Lower leg skin (tissue), 4 donors: Measurements from ENCODE around the gene NKD1. TPM values are rescaled to one million over a fixed set of nuclear protein-coding genes. Genes with fewer than 3 reads are reported as not detected.

Source experiments
- DNase-seq, 2 donors: peaks; one replicate each; pipeline ENCODE4 v3.0.0-alpha.2; 2019; ENCODE audit warnings: low spot score in 2 of 2
- H3K4me3 ChIP-seq: fragments of 200-600 bp; sonication (generic); 2 replicates; pipeline ENCODE4 v1.5.1; 2017; ENCODE audit warnings: mild to moderate bottlenecking, low read depth; ENCODE audit not compliant: poor library complexity, severe bottlenecking
- CTCF ChIP-seq, 3 donors: fragments of 450-650 bp; IDR thresholded peaks; one replicate each; pipeline ENCODE4 v1.5.1; 2016; ENCODE audit warnings: antibody characterized with exemption in 3 of 3, mild to moderate bottlenecking in 3 of 3, moderate library complexity in 2 of 3
- POLR2A ChIP-seq, 2 donors: fragments of 450-650 bp; IDR thresholded peaks; one replicate each; pipeline ENCODE4 v1.6.1; 2016 to 2017; ENCODE audit warnings: antibody characterized with exemption in 2 of 2, mild to moderate bottlenecking in 1 of 2, moderate library complexity in 1 of 2
- WGBS, 2 donors: methylation state at CpG; one replicate each; pipeline ENCODE4 v1.1.5; 2018; 5-methylcytosine and 5-hydroxymethylcytosine counted together
- intact Hi-C: fragments of 100-400 bp; cut with DNase I; formaldehyde crosslinking; loops from one replicate; pipeline ENCODE4 v1.15.0; 2023; ENCODE audit warnings: low total_unique reads
- total RNA-seq, 4 donors: library from RNA; depleted of rRNA; stranded (reverse); fragments of >200 nt; gene quantifications; one replicate each; pipeline ENCODE4 v1.1.0, GENCODE V29; 2016

The NKD1 gene
- total RNA-seq, 4 donors from 2014 or later, result 5.1 to 15.2 (median 7.2) TPM

- TF ChIP-seq CTCF (IDR thresholded peaks at IDR 0.05) (no peak), POLR2A (IDR thresholded peaks at IDR 0.05) (no peak)
- 93 to 95% methylated on average over 11 of the region's 11 CpGs for WGBS, 2 donors
- no peak for DNase-seq
- intact Hi-C loops, result no loop called here
- no peak overlapping the region for H3K4me3 ChIP-seq
These were observed 82.3 kb downstream of the NKD1 start for GRCh38 chr16:50630394-50631020.

DNA sequence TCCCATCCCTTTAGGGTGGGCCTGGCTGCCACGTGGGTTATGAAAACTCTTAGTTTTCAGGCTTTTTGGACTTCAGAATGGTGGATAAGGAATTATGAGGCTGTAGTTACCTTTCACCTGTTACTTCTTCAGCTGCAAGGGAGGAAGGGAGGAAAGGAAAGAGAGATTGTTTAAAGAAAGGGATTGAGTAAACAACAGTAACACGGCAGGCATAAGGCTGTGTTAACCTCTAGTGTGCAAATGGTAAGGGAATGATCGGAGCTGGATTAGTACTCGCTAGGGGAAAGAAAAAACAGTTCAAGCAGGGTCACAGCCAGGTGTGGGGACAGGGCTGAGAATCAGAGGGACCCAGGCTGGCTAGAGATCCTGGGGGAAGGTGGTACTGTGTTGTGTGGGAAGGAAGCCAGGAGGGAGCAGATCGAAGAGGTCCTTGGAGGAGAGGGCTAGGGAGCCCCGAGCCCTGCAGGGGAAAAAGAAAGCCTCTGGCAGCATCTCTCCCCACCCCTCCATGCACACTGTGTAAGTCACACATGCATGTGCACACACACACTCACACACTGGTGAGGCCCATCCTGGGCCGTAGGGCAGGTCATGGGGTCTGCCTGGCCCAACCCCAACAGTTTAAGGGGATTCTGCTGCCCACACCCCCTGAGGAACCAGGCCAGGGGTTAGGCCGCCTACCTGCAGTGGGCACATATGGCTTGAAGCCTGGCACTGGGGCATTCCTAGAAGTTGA is 83.2 kb downstream of the NKD1 start:
- H3K4me3 ChIP-seq, result no peak overlapping the region
- TF ChIP-seq CTCF (IDR thresholded peaks at IDR 0.05) (no peak), POLR2A (IDR thresholded peaks at IDR 0.05) (no peak)
- intact Hi-C loops, result no loop called here
- no peak for DNase-seq
- 82 to 87% methylated on average over 8 of the region's 8 CpGs for WGBS, 2 donors

GRCh38 chr16:50631985-50632576 is 83.9 kb downstream of the NKD1 start:
- no peak for TF ChIP-seq CTCF (IDR thresholded peaks at IDR 0.05)
- no peak for TF ChIP-seq POLR2A (IDR thresholded peaks at IDR 0.05)

GRCh38 chr16:50632927-50633800 is 85.0 kb downstream of the NKD1 start:
- 88 to 92% methylated on average over 26 to 28 of the region's 30 CpGs for WGBS, 2 donors
- TF ChIP-seq CTCF (IDR thresholded peaks at IDR 0.05) (no peak), POLR2A (IDR thresholded peaks at IDR 0.05) (no peak)
- H3K4me3 ChIP-seq, result no peak overlapping the region
- intact Hi-C loops, result no loop called here
- DNase-seq, result no peak

More at GRCh38 chr16:50631985-50632576, 83.9 kb downstream of the NKD1 start:
- no peak overlapping the region for H3K4me3 ChIP-seq
- WGBS, 2 donors, result 88 to 90% methylated on average over 22 of the region's 22 CpGs
- intact Hi-C loops, result no loop called here
- DNase-seq, result no peak

DNA sequence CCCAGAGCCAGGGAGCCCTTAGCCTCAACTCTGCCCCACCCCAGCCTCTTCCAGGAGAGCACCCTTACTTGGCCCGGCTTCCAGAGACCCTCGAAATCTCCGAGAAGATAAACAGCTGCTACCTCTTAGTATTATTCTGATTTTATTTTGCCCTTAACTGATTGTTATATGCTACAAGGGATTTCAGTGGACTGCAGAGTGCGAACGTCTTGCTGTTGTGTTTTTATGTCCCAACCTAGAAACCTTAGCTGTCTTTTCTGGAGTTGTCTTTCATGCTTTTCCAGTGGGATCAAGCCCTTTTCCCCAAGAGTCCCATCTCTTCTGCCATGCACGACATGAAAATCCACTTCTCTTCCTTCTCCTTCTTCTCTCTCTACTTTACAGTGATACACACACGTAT is 85.9 kb downstream of the NKD1 start:
- TF ChIP-seq POLR2A (IDR thresholded peaks at IDR 0.05), result no peak
- no peak for TF ChIP-seq CTCF (IDR thresholded peaks at IDR 0.05)
- DNase-seq, result no peak
- intact Hi-C loops, result no loop called here
- no peak overlapping the region for H3K4me3 ChIP-seq
- WGBS, 2 donors, result 89 to 92% methylated on average over 7 of the region's 7 CpGs
